DOHH2 (cell line): ENCODE results near the gene CEBPE.

Experiments used
- H3F3A ChIP-seq: fragments of 200-600 bp; sonication (generic), shearing (Covaris generic); 2 replicates; pipeline ENCODE4 v1.6.0; 2016; ENCODE audit warnings: antibody characterized with exemption, mild to moderate bottlenecking; ENCODE audit not compliant: control insufficient read depth, insufficient read depth
- H3K27ac ChIP-seq: fragments of 200-600 bp; sonication (generic); 2 replicates; pipeline ENCODE4 v1.5.1; 2014; ENCODE audit warnings: low read depth, mild to moderate bottlenecking, low read length, moderate library complexity
- H3K27me3 ChIP-seq: fragments of 200-600 bp; sonication (generic); 2 replicates; pipeline ENCODE4 v1.6.1; 2014; ENCODE audit warnings: mild to moderate bottlenecking, low read length, mixed read lengths; ENCODE audit not compliant: control insufficient read depth
- H3K36me3 ChIP-seq: fragments of 200-600 bp; sonication (generic); 2 replicates; pipeline ENCODE4 v1.6.1; 2014; ENCODE audit warnings: mild to moderate bottlenecking, low read length, moderate library complexity, mixed read lengths; ENCODE audit not compliant: control insufficient read depth
- H3K4me1 ChIP-seq: fragments of 200-600 bp; sonication (generic); 2 replicates; pipeline ENCODE4 v1.6.1; 2014; ENCODE audit warnings: mild to moderate bottlenecking, low read length, mixed read lengths; ENCODE audit not compliant: control insufficient read depth
- H3K4me2 ChIP-seq: fragments of 200-600 bp; sonication (generic); 2 replicates; pipeline ENCODE4 v1.6.0; 2014; ENCODE audit warnings: mild to moderate bottlenecking, low read length, moderate library complexity
- H3K4me3 ChIP-seq: fragments of 200-600 bp; sonication (generic); 2 replicates; pipeline ENCODE4 v1.5.1; 2014; ENCODE audit warnings: mild to moderate bottlenecking, low read length, mixed read lengths
- H3K79me2 ChIP-seq: fragments of 200-600 bp; sonication (generic); 2 replicates; pipeline ENCODE4 v1.6.1; 2014; ENCODE audit warnings: mild to moderate bottlenecking, low read length, mixed read lengths; ENCODE audit not compliant: control insufficient read depth
- H3K9me2 ChIP-seq: fragments of 200-600 bp; sonication (generic); replicated peaks from 2 replicates; pipeline ENCODE4 v1.6.1; 2014; ENCODE audit warnings: mild to moderate bottlenecking, low read length, mixed read lengths; ENCODE audit not compliant: control insufficient read depth
- H3K9me3 ChIP-seq: fragments of 200-600 bp; sonication (generic); 2 replicates; pipeline ENCODE4 v1.6.1; 2014; ENCODE audit warnings: antibody characterized with exemption, low read length, mixed read lengths; ENCODE audit not compliant: control insufficient read depth, insufficient read depth
- H4K20me1 ChIP-seq: fragments of 200-600 bp; sonication (generic); 2 replicates; pipeline ENCODE4 v1.6.0; 2014; ENCODE audit warnings: low read depth, mild to moderate bottlenecking, antibody characterized with exemption, low read length, moderate library complexity; ENCODE audit not compliant: control insufficient read depth, insufficient read depth
- EZH2phosphoT487 ChIP-seq: fragments of 200-600 bp; sonication (generic); IDR thresholded peaks from 2 replicates; pipeline ENCODE4 v1.6.1; 2017; ENCODE audit warnings: borderline replicate concordance, mild to moderate bottlenecking, antibody characterized with exemption, low read length, moderate library complexity, mixed read lengths
- TF ChIP-seq, protein P1 (sequence below): fragments of 200-600 bp; sonication (generic); IDR thresholded peaks from one replicate; pipeline ENCODE4 v1.5.1; 2014; ENCODE audit warnings: antibody characterized with exemption, mild to moderate bottlenecking, low read depth, low read length; ENCODE audit not compliant: poor library complexity, severe bottlenecking

The CEBPE gene

DNA sequence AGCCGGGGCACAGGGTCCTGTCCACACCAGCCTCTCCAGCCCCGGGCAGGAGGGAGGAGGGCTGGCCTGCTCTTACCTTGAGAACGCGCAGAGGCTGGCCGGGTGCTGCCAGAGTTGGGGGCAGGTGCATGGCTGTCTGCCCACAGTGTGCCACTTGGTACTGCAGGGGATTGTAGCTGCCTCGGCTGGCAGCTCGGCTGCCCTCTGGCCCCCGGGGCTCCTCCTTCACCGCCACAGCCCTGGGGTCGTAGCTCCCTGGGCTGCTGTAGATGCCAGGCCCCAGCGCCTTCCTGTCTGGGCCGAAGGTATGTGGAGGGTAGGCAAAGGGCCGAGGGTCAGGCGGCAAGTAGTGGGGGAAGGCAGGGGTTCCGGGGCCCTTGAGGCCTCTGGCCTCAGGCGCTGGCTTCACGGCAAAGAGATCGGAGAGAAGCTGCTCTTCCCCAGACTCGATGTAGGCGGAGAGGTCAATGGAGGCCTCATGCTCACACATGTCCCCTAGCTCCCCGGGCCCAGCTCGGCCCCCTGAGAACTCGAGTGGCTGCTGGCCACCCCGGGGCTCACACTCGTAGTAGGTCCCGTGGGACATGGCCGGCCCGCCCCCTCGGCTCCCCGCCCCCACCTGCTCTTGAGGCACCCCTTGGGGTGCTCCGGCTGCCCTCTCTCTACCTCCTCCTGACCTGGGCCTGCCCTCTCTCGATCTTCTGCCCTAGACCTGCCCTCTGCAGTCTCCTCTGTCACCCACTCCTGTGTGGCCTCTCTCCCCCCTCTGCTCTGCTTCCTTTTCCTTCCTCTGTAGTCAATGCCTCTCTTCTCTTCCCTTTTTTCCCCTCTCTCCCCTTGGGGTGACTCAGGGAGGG, at the start of gene CEBPE:
Gene CEBPE (minus strand): TSS at position 750 of the 857 bp plus-strand sequence. CDS start 164 bp downstream, at position 586.
- no peaks in the 10 kb centered on the region for H3K79me2 ChIP-seq
- H3K36me3 ChIP-seq = no peaks in the 10 kb centered on the region
- H3K4me3 ChIP-seq = peak within 1 kb of the TSS; percentile 53
- H3K4me2 ChIP-seq = peak within 1 kb of the TSS; percentile 89
- no peak for TF ChIP-seq EZH2phosphoT487
- TF ChIP-seq, protein P1, sequence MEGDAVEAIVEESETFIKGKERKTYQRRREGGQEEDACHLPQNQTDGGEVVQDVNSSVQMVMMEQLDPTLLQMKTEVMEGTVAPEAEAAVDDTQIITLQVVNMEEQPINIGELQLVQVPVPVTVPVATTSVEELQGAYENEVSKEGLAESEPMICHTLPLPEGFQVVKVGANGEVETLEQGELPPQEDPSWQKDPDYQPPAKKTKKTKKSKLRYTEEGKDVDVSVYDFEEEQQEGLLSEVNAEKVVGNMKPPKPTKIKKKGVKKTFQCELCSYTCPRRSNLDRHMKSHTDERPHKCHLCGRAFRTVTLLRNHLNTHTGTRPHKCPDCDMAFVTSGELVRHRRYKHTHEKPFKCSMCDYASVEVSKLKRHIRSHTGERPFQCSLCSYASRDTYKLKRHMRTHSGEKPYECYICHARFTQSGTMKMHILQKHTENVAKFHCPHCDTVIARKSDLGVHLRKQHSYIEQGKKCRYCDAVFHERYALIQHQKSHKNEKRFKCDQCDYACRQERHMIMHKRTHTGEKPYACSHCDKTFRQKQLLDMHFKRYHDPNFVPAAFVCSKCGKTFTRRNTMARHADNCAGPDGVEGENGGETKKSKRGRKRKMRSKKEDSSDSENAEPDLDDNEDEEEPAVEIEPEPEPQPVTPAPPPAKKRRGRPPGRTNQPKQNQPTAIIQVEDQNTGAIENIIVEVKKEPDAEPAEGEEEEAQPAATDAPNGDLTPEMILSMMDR = no peak
- no peaks in the 10 kb centered on the region for H3K9me2 ChIP-seq
- H3F3A ChIP-seq = peaks cover 9% of the 10 kb centered on the region; the same call in 1 of the 2 replicates
- peak within 1 kb of the TSS; percentile 84 for H3K27ac ChIP-seq
- peaks cover 39% of the 10 kb centered on the region for H3K4me1 ChIP-seq
- H3K27me3 ChIP-seq = peaks cover 17% of the 10 kb centered on the region
- H3K9me3 ChIP-seq = no peaks in the 10 kb centered on the region
- H4K20me1 ChIP-seq = no peaks in the 10 kb centered on the region

DNA sequence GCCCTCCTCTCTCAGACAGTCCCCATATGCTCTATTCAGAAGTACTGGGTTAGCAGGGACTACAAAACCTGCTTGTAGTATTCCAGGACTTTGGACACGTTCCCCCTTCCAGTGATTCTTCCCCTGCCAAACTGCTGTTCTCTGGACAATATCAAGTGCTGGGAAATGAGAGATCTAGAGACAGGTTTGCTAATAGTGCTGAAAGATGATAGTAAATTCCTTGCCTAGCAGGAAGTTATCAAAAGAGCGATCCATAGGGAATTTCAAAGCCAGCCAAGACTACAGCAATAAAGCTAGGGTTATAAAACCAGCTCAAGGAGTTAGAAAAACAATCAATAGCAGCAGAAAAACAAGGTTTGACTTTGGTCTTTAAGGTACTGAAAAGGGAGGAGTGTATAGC, 49.2 kb upstream of the CEBPE start:
- H3F3A ChIP-seq = no peaks in the 10 kb centered on the region
- no peaks in the 10 kb centered on the region for H3K9me3 ChIP-seq
- H3K9me2 ChIP-seq = no peaks in the 10 kb centered on the region
- H3K4me2 ChIP-seq = no peak overlapping the region
- no peak overlapping the region for H3K27ac ChIP-seq
- no peak overlapping the region for H3K4me3 ChIP-seq
- no peaks in the 10 kb centered on the region for H4K20me1 ChIP-seq
- H3K27me3 ChIP-seq = peaks cover 34% of the 10 kb centered on the region
- no peaks in the 10 kb centered on the region for H3K36me3 ChIP-seq
- H3K79me2 ChIP-seq = no peaks in the 10 kb centered on the region
- no peaks in the 10 kb centered on the region for H3K4me1 ChIP-seq
- no peak for TF ChIP-seq EZH2phosphoT487
- TF ChIP-seq, protein P1 = no peak

DNA sequence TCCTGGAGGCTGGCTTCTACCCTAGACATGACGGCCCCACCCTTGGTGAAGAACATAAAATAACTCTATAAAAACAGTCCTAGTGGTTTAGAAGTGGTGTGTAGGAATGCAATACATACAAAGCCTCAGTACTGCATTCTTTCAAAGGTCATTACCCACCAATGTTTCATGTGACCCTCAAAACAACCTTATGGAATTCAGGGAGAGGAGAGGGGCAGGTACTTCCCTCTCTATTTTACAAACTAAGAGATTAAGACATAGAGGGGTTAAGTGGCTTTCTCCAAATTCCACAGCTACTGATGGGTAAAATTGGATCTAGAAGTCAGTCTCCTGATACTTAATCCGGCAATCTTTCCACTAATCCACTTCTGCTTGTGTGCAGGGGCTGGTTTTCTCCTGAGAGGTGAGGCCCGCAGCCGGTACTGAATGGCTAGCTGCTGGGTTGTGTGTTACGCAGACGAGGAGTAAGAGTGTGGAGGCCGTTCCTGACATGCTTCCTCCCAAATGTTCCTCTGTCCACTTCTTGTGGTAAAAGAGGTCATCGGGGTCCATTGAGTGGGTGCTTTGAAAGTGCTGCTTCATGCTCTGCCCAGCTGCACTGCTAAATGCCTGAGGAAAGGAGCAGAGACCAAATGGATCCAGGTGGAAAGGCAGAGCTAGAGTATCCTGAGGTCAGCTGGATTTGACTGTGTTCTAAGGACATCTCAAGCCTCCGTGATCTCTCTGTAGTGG, 48.2 kb upstream of the CEBPE start:
- no peak overlapping the region for H3K4me2 ChIP-seq
- no peaks in the 10 kb centered on the region for H3K36me3 ChIP-seq
- H3K4me3 ChIP-seq = no peak overlapping the region
- H4K20me1 ChIP-seq = no peaks in the 10 kb centered on the region
- H3K9me2 ChIP-seq = no peaks in the 10 kb centered on the region
- H3K27ac ChIP-seq = no peak overlapping the region
- no peaks in the 10 kb centered on the region for H3K79me2 ChIP-seq
- H3K4me1 ChIP-seq = no peaks in the 10 kb centered on the region
- H3K27me3 ChIP-seq = peaks cover 26% of the 10 kb centered on the region
- no peaks in the 10 kb centered on the region for H3F3A ChIP-seq
- TF ChIP-seq EZH2phosphoT487 = no peak
- TF ChIP-seq, protein P1 = no peak
- no peaks in the 10 kb centered on the region for H3K9me3 ChIP-seq
